B cell (primary cell): Measurements from ENCODE around the gene ETFDH. TPM values are rescaled to one million over a fixed set of nuclear protein-coding genes. Genes with fewer than 3 reads are reported as not detected.

Experiments used
- ATAC-seq: fragments of 200-7000 bp; cut with Tn5 transposase; one replicate; pipeline ENCODE4 v1.10.0; 2021; ENCODE audit warnings: low read depth, mild to moderate bottlenecking, moderate number of reproducible peaks, moderate library complexity
- CTCF ChIA-PET: fragments of 350-600 bp; sonication (Branson Sonifier 250); formaldehyde crosslinking; loops from one replicate; lab custom pipeline; 2021; ENCODE audit warnings: antibody characterized with exemption, inconsistent platforms; lab: Charles Lee
- POLR2A ChIA-PET: fragments of 350-600 bp; sonication (Branson Sonifier 250); formaldehyde crosslinking; loops from one replicate; lab custom pipeline; 2021; ENCODE audit warnings: antibody characterized with exemption; lab: Charles Lee
- DNase-seq: peaks from one replicate; pipeline ENCODE4 v3.0.0; 2013
- H2AFZ ChIP-seq: 2 replicates; pipeline ENCODE4 v1.6.1; 2012; ENCODE audit warnings: mild to moderate bottlenecking, low read depth, low read length; ENCODE audit not compliant: insufficient read depth, poor library complexity, severe bottlenecking
- H3K27ac ChIP-seq, 2 donors: 1 replicate in 1 of 2; 2 replicates in 1 of 2; pipeline ENCODE4 v1.5.1; 2012 to 2013; ENCODE audit warnings: low read length in 2 of 2, mild to moderate bottlenecking in 2 of 2, moderate library complexity in 1 of 2
- H3K27me3 ChIP-seq, 4 experiments: fragments of 200-600 bp in 1 of 4; sonication (generic) in 1 of 4; replicated peaks in 1 of 4; 1 replicate in 2 of 4; 2 replicates in 2 of 4; pipeline versions ENCODE4 v1.6.1 to v1.7.0; 2013 to 2016; ENCODE audit warnings: low read length in 3 of 4, mild to moderate bottlenecking in 2 of 4, mixed read lengths in 1 of 4, moderate library complexity in 1 of 4; ENCODE audit not compliant: insufficient read depth in 4 of 4, control insufficient read depth in 3 of 4; ENCODE audit errors: control extremely low read depth in 1 of 4
- H3K36me3 ChIP-seq, 2 experiments: replicated peaks in 1 of 2; 1 replicate in 1 of 2; 2 replicates in 1 of 2; pipeline versions ENCODE4 v1.6.1 to v1.7.1; 2013; ENCODE audit warnings: low read length in 1 of 2; ENCODE audit not compliant: insufficient read depth in 2 of 2, control insufficient read depth in 1 of 2; ENCODE audit errors: control extremely low read depth in 1 of 2, extremely low read depth in 1 of 2
- H3K4me1 ChIP-seq, 2 donors: fragments of 200-600 bp in 1 of 2; sonication (generic) in 1 of 2; 1 replicate in 1 of 2; 2 replicates in 1 of 2; pipeline versions ENCODE4 v1.5.1 to v1.6.1; 2013 to 2017; ENCODE audit warnings: low read length in 2 of 2; ENCODE audit not compliant: control insufficient read depth in 2 of 2, insufficient read depth in 2 of 2
- H3K4me2 ChIP-seq: replicated peaks from 2 replicates; pipeline ENCODE3; 2012; ENCODE audit warnings: mild to moderate bottlenecking, low read depth, low read length; ENCODE audit not compliant: poor library complexity, severe bottlenecking
- H3K4me3 ChIP-seq, 5 experiments: fragments of 200-600 bp in 1 of 5; sonication (generic) in 1 of 5; 1 replicate in 3 of 5; 2 replicates in 2 of 5; pipeline versions ENCODE4 v1.5.1 to v1.7.0; 2011 to 2016; ENCODE audit warnings: low read length in 4 of 5, mild to moderate bottlenecking in 4 of 5, low read depth in 2 of 5, control low read depth in 1 of 5, moderate library complexity in 1 of 5; ENCODE audit not compliant: insufficient read depth in 1 of 5; ENCODE audit errors: control extremely low read depth in 1 of 5, extremely low read depth in 1 of 5
- H3K79me2 ChIP-seq: fragments of 200-600 bp; sonication (generic); one replicate; pipeline ENCODE4 v1.6.0; 2016; ENCODE audit warnings: low read length; ENCODE audit not compliant: control insufficient read depth, insufficient read depth
- H3K9ac ChIP-seq: fragments of 200-600 bp; sonication (generic); 2 replicates; pipeline ENCODE4 v1.6.1; 2017; ENCODE audit warnings: mild to moderate bottlenecking, low read length, moderate library complexity
- H3K9me3 ChIP-seq, 3 donors: one replicate each; pipeline versions ENCODE4 v1.6.1 to v1.7.1; 2013; ENCODE audit warnings: low read length in 2 of 3; ENCODE audit not compliant: control insufficient read depth in 2 of 3, insufficient read depth in 1 of 3; ENCODE audit errors: control extremely low read depth in 1 of 3
- H4K20me1 ChIP-seq: 2 replicates; pipeline ENCODE4 v1.6.0; 2012; ENCODE audit warnings: mild to moderate bottlenecking, low read length; ENCODE audit not compliant: insufficient read depth, control insufficient read depth, poor library complexity, severe bottlenecking
- H3K27ac Mint-ChIP-seq: one replicate; pipeline ENCODE4 v1.8.0; 2021; ENCODE audit warnings: mixed read lengths
- H3K27me3 Mint-ChIP-seq: one replicate; pipeline ENCODE4 v1.8.0; 2021; ENCODE audit warnings: mixed read lengths
- H3K4me1 Mint-ChIP-seq: one replicate; pipeline ENCODE4 v1.8.0; 2021; ENCODE audit warnings: mixed read lengths
- H3K4me3 Mint-ChIP-seq: one replicate; pipeline ENCODE4 v1.8.0; 2021; ENCODE audit warnings: mixed read lengths
- H3K9me3 Mint-ChIP-seq: one replicate; pipeline ENCODE4 v1.8.0; 2022; ENCODE audit warnings: mixed read lengths; ENCODE audit not compliant: insufficient read depth
- CTCF ChIP-seq: fragments of 200-600 bp; IDR thresholded peaks from one replicate; pipeline ENCODE4 v1.8.0; 2022; ENCODE audit warnings: antibody characterized with exemption, mild to moderate bottlenecking
- EZH2 ChIP-seq: IDR thresholded peaks from 2 replicates; pipeline ENCODE4 v1.6.1; 2012; ENCODE audit warnings: borderline replicate concordance, low read depth, mild to moderate bottlenecking, moderate library complexity, low read length; ENCODE audit not compliant: insufficient read depth, poor library complexity, severe bottlenecking
- WGBS: methylation state at CpG from one replicate; pipeline ENCODE4 v1.1.5; 2013; ENCODE audit warnings: missing lambda C conversion rate; ENCODE audit not compliant: insufficient coverage; 5-methylcytosine and 5-hydroxymethylcytosine counted together
- intact Hi-C: fragments of 100-400 bp; cut with micrococcal nuclease; formaldehyde crosslinking; loops from one replicate; pipeline ENCODE4 v1.10.0; 2022
- polyA minus RNA-seq: library from RNA; depleted of rRNA, polyadenylated mRNA; stranded (reverse); fragments of >200 nt; gene quantifications from 2 replicates; pipeline ENCODE4 v1.2.3, GENCODE V29; 2012
- polyA plus RNA-seq: library from polyadenylated mRNA; depleted of rRNA; stranded (reverse); fragments of >200 nt; gene quantifications from 2 replicates; pipeline ENCODE4 v1.2.3, GENCODE V29; 2012
- total RNA-seq, 2 donors: library from RNA; stranded (reverse); fragments of 120-200 nt in 1 of 2; gene quantifications; 1 replicate in 1 of 2; 2 replicates in 1 of 2; pipeline versions ENCODE4 v1.2.3 to v1.2.4, GENCODE V29; 2013 to 2022

Gene ETFDH
- total RNA-seq (8.8 and 10.8 TPM in 2 replicates), polyA plus RNA-seq (7.6 and 7.8 TPM in 2 replicates), polyA minus RNA-seq (7.3 and 8.8 TPM in 2 replicates)
- total RNA-seq (2013): 15.5 TPM

GRCh38 chr4:158671915-158672806 is at the start of gene ETFDH:
TSS of gene ETFDH (plus strand) at chr4:158672296. CDS start at chr4:158672457, 161 bp downstream.
- WGBS: under 1% methylated on average over 50 of the region's 60 CpGs
- ChIA-PET POLR2A (no interaction called here), CTCF (no interaction called here)
- H3K36me3 ChIP-seq: no peaks in the 10 kb centered on the region
- H3K27ac ChIP-seq: peak within 1 kb of the TSS; percentile 93 to 97
- intact Hi-C loops: loop anchor here (1.0 to 10.0 kb wide), 5 partner anchors 51 to 505 kb away; partner anchors contain the start of genes FNIP2, PPID and RAPGEF2
- DNase-seq (peak; percentile 100), ATAC-seq (peak; percentile 80)
- H3K9ac ChIP-seq: peak within 1 kb of the TSS; percentile 86
- Mint-ChIP-seq H3K4me3 (peak within 1 kb of the TSS; percentile 90), H3K9me3 (no peaks in the 10 kb centered on the region), H3K4me1 (peaks cover 22% of the 10 kb centered on the region), H3K27ac (peak within 1 kb of the TSS; percentile 95), H3K27me3 (no peaks in the 10 kb centered on the region)
- H3K79me2 ChIP-seq: peaks cover 9% of the 10 kb centered on the region
- H2AFZ ChIP-seq: peak within 1 kb of the TSS; percentile 92
- H3K9me3 ChIP-seq: no peaks in the 10 kb centered on the region
- peak within 1 kb of the TSS; percentile 84 for H3K4me2 ChIP-seq
- no peak for TF ChIP-seq EZH2
- peak; percentile 68 for TF ChIP-seq CTCF
- H3K27me3 ChIP-seq: no peaks in the 10 kb centered on the region
- H3K4me1 ChIP-seq: peaks cover 12 to 13% of the 10 kb centered on the region in 2 donors
- H4K20me1 ChIP-seq: no peaks in the 10 kb centered on the region
- H3K4me3 ChIP-seq: peak within 1 kb of the TSS; percentile 73 to 96 (median 77)
